CD4-positive, alpha-beta T cell treated with Interleukin-17A for 4 hours (primary cell): ENCODE results near the gene USO1.
"Not testable (repeated sequence)": the region's sequence is repeated elsewhere in the genome, so short reads cannot be mapped to it uniquely, and the experiment has no call there.

Experiments used
- DNase-seq: peaks from one replicate; pipeline ENCODE4 v3.0.0-alpha.2; 2020; ENCODE audit warnings: mixed read lengths

USO1 gene, protein sequence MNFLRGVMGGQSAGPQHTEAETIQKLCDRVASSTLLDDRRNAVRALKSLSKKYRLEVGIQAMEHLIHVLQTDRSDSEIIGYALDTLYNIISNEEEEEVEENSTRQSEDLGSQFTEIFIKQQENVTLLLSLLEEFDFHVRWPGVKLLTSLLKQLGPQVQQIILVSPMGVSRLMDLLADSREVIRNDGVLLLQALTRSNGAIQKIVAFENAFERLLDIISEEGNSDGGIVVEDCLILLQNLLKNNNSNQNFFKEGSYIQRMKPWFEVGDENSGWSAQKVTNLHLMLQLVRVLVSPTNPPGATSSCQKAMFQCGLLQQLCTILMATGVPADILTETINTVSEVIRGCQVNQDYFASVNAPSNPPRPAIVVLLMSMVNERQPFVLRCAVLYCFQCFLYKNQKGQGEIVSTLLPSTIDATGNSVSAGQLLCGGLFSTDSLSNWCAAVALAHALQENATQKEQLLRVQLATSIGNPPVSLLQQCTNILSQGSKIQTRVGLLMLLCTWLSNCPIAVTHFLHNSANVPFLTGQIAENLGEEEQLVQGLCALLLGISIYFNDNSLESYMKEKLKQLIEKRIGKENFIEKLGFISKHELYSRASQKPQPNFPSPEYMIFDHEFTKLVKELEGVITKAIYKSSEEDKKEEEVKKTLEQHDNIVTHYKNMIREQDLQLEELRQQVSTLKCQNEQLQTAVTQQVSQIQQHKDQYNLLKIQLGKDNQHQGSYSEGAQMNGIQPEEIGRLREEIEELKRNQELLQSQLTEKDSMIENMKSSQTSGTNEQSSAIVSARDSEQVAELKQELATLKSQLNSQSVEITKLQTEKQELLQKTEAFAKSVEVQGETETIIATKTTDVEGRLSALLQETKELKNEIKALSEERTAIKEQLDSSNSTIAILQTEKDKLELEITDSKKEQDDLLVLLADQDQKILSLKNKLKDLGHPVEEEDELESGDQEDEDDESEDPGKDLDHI

GRCh38 chr4:75724066-75724866, at the start of gene USO1:
Gene USO1 (plus strand): TSS chr4:75724577. CDS start chr4:75724820, 243 bp downstream.
- DNase-seq = peak; percentile 99

GRCh38 chr4:75675004-75675531, 49.3 kb upstream of the USO1 start:
- no peak for DNase-seq

DNA sequence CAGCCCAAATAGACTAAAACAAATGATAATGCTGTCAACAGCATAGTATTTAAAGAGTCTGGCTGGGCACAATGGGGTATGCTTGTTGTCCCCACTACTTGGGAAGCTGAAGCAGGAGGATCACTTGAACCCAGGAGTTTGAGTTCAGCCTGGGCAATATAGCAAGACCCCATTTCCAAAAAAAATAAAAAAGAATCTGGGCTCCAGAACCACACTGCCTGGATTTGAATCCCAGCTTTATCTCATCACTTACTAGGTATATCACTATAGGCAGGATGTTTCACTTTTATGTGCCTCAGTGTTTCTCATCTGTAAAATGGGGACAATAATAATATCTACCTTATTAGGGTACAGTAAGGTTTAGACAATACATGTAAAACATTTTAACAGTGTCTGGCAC, 45.9 kb upstream of the USO1 start:
- DNase-seq = no peak

DNA sequence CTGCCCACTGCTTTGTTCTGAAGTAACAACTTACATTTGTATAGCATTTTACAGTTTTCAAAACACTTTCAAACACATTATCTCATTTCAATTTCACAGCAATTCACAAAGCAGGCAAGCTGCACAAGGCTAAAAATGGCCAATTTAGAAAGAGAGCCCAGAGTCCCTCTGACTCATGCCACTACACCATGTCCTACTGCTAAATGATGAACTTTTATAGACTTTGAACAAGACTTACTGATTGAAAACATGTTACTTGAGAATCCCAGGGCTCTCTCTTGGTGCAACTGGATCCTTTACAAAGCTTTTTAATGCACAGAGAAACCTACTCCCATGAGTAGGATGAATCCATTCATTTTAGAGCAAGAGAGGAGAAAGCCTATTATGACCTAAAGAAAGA, 45.4 kb upstream of the USO1 start:
- DNase-seq = no peak

DNA sequence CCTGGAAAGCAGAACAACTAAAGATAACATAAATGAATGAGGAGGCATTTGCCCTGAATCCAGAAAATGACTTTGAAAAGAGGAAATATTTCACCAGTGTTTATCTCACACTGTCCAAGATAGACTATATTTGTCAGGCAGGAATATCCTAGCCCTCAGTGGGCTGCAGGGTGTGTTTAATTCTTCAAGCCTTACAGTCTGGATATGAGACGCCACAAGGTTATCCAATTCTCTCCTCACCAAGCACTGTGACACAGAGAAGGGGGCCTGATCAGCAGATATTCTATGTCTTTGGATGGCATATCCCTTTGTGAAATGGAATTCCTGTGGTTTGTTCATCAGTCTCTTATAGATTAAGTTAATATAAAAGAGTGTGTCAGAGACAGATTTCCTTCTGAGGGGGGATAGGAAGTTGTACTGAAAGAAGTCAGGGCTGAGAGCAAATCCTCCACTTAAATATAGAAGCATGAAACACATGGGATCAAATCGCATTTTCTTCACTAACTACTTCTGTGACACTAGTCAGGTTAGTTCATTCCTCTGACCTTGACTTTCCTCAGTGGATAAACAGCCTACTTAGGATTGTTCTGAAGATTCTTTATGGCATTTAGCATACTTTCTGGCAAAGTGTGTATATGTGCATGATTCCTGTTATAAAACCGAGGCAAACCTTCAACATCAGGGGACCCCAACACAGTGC, 44.4 kb upstream of the USO1 start:
- no peak for DNase-seq

- no peak for DNase-seq
Observed at GRCh38 chr4:75683482-75684155, 40.8 kb upstream of the USO1 start.

DNA sequence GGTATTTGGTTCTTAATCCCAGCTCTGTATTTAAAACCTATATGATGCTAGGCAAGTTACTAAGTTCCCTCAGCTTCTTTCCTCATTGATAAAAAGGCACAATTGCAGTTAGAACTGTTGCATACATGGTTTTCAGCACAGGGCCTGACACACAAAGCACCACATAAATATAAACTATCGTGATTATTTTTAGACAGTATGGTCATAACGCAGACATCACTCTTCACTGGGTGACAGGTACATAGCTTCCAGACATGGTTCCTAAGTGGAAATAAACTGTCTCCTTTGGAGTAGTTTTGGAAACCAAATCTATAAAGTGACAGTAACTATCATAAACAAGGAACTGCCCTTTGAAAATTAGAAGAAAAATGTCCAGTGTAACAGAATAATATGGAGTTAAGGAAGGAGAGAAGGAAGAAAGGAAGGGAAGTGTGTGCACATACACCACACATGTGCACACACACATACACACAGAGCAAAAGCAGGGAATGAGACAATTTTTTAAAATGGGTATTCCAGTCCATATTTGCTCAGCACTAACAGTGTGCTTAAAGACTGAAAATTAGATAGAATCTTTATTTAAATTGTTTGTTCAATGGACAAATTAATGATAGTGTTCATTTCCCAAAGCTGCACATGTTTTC, 38.7 kb upstream of the USO1 start:
- no peak for DNase-seq

DNA sequence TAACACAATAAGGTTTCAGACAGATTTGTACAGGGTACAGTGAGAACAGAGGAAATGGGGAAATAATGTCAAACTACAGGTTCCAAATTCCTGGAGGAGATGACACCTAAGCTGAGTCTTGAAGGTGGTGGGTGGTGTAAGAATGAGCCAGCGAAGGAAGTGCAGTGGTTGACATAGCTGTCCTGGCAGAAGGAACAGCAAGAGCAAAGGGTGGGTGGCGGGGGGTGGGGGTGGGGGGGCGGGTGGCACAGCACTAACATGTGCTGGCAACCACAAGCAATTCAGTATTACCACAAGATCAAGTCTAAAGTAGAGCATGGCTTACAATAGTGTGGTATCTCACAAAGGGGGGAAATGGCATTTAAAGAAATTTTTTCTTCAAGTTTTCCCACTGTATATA, 38.0 kb upstream of the USO1 start:
- peak; percentile 58 for DNase-seq

DNA sequence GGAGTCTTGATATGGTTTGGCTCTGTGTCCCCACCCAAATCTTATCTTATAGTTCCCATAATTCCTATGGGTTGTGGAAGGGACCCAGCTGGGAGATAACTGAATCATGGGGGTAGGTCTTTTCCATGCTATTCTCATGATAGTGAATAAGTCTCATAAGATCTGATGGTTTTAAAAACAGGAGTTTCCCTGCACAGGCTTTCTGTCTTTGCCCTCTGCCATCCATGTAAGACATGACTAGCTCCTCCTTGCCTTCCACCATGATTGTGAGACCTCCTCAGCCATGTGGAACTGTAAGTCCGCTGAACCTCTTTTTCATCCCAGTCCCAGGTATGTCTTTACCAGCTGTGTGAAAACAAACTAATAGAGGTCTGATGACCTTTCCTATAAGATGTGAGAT, 37.3 kb upstream of the USO1 start:
- not testable (repeated sequence) for DNase-seq

DNA sequence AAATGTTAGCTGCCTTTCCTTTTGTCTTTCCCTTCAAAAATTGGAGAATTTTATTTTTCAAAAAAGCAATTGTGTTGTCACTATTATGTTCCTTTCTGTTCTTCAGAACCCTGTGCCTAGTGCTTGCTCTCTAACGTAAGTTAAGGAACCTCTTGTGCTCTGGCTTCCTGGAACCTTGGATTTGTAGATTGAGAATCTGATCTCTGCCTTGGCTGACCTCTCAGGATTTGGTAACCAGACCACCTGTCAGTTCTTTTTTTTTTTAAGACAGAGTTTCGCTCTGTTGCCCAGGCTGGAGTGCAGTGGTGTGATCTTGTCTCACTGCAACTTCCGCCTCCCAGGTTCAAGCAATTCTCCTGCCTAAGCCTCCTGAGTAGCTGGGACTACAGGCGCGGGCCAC, 32.3 kb upstream of the USO1 start:
- DNase-seq = not testable (repeated sequence)

GRCh38 chr4:75696071-75696470, 28.3 kb upstream of the USO1 start:
- DNase-seq = peak; percentile 18

GRCh38 chr4:75696581-75696980, 27.8 kb upstream of the USO1 start:
- no peak for DNase-seq

DNA sequence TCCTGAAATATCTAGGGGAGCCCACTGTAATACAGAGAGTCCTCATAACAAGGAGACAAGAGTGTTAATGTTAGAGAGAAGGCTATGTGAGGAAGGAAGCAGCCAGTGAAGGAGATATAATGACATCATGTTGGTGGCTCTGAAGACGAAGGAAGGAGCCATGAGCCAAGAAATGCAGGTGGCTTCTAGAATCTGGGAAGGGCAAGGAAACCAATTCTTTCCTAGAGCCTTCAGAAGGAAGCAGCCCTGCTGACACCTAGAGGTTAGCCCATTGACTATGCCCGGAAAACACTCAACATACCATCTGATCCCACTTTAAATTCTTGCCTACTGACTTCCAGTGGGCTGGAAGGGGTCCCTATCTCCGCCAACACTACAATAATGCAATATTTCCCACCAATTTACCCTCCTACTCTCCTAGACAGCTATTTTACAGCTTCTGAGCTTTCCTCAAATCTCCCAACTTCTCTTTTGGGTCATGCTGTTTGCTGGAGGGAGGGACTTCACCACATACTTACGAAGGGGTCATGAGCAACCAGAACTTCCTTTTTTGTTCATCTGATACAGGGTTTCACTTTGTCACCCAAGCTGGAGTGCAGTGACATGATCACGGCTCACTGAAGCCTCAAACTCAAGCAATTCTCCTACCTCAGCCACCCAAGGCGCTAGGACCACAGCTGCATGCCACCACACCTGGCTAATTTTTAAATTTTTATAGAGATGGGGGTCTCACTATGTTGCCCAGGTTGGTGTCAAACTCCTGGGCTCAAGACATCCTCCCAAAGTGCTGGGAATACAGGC, 26.0 kb upstream of the USO1 start:
- DNase-seq = peak; percentile 8

- DNase-seq = no peak
Observed at GRCh38 chr4:75698963-75699228, 25.5 kb upstream of the USO1 start.

DNA sequence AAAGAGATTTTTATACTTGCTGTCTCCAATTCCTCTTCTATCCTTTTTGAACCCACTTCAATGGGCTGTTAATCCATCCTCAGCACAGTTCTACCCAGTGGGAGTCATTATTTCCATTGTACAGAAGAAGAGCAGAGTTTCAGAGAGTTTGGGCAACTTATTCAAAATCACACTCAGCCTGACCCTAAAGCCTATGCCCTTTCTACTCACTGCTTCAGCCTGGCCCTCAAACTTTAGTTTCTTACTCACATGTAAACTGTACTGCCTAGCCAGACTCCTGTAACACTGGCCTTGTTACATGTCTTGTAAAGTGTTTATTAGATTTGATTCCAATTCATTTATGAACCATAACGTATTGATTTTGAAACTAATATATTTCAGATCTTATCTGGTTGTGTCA, 25.1 kb upstream of the USO1 start:
- no peak for DNase-seq

GRCh38 chr4:75702919-75703411, 21.4 kb upstream of the USO1 start:
- DNase-seq = no peak

- no peak for DNase-seq
Observed at GRCh38 chr4:75705198-75705977, 19.0 kb upstream of the USO1 start.

DNA sequence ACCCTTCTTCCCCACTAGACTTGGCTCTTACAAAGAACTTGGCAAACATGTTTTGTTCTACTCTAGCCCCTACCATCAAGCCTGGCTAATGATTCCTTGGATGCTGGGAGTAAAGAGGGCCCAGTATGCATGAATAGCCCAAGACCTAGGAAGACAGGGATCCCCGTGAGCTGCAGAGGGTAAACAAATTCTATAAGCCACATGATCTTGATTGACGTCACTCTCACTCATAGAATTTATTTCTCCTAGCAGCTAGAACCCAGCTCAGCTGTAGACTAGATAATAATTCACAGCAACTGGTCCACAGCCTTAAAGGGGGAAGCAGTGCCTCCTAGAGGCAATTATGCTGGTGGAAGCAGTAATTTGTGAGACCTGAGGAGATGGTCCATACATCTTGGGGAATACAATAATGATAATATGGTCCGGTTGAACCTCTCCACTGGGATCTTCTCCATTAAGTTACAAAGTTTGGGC, 16.1 kb upstream of the USO1 start:
- DNase-seq = peak; percentile 56

DNA sequence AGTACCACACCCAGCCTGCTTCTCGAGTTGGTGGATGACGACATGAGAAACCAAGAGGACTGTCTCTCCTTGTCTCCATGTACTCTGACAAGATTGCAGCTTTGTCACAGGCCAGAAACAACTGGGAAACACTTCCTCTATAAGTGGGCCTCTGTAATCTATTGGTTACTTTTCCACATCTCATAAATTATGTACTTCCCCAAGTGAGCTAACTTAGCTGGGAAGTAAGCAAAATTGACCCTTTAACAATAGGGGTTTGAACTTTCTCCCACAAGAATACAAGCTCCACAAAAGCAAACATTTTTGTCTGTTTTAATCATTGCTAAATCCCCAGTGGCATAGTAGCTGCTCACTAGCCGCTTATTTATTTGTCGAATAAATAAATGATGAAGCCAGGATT, 14.1 kb upstream of the USO1 start:
- DNase-seq = no peak
